Effector CD4-positive, alpha-beta T cell (primary cell): ENCODE measurements around the gene PTPN2.
"Not testable (repeated sequence)": the region's sequence is repeated elsewhere in the genome, so short reads cannot be mapped to it uniquely, and the experiment has no call there.

Experiments
- DNase-seq: peaks from one replicate; pipeline ENCODE4 v3.0.0-alpha.2; 2020
- total RNA-seq: gene quantifications from one replicate; lab custom pipeline; 2026; lab: John Stamatoyannopoulos, UW

The PTPN2 gene
- 79.7 reads per million, percentile 78 among the genes with 10 or more reads in this experiment for total RNA-seq

DNA sequence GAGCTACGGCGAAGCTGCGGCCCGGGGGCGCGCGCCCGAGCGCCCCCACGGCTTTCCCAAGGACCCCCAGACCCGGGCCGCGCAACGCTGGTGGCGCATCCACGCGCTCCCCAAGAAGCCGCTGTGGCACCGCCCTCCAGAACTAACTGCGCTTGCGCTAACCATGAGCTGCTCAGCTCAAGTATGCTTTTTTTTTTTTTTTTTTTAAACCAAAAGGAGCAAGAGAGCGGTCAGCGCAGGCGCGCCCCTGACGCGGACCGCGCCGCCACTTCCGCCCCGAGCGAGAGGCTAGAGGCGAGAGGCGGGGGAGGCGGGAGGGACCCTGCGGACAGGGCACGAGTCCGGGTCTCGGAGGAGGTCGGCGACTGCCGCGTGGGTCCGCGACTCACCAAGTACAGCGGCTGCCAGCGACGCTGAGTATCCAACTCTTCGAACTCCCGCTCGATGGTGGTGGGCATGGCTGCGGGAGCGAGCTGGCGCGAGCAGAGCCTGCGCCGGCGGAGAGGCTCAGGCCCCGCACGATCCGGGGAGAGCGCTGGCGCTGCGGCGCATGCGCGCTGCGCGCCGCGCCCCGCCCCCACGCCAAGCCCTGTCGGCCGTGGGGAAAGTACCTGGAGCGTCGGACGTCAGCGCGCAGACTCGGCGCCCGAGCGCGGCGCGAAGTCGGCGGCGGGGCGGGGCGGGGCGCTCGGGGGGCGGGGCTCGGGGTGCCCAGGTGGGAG is at the start of gene PTPN2:
PTPN2 (minus strand) TSS at position 554 of the 722 bp plus-strand sequence; CDS start at position 458, 96 bp downstream.
- DNase-seq: peak; percentile 88

DNA sequence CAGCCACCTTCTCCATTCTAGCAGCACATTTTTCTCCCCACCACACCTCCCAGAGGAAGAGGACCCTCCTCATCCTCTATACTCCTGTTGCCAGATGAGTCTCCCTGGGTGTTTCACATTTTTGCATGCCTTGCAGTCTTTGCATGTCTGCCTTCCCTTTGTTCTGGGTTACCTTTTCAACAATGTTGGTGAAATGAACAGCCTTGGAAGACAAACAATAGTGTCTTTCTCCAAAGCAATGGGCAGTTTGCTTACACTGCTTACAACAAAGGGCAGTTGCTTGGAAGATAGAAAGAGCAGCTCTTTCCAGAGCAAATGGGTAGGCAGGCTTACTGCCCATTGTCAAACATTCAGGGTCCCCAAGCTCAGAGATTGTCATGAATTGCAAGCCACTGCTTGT is 49.3 kb upstream of the PTPN2 start:
- no peak for DNase-seq

DNA sequence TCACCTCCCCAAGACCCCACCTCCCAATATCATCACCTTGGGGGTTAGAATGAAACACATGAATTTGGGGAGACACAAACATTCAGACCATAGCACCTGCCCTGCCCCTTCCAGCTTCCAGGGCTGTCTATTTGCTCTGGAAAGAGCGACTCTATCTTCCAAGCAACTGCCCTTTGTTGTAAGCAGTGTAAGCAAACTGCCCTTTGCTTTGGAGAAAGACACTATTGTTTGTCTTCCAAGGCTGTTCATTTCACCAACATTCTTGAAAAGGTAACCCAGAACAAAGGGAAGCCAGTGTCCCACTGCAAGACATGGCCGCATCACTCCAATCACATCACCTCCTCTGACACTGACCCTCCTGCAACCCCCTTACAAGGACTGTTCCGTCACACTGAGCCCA is 46.9 kb upstream of the PTPN2 start:
- no peak for DNase-seq

DNA sequence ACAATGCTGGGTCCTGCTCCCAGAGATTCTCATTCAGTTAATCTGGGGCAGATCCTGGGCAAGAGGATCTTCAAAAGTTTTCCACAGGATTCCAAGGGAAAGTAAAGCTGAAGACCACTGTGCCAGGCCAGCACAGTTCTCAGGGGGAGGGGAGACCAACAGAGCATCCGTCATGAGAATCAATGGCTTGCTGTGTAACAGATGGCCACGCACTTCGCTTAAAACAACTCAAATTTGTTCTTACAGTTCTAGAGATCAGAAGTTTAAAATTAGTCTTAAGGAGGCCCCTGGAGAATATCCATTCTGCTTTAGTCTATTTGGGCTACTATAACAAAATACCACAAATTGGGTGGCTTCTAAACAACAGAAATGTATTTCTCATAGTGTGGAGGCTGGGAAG is 46.3 kb upstream of the PTPN2 start:
- no peak for DNase-seq

GRCh38 chr18:12929477-12930083 is 45.5 kb upstream of the PTPN2 start:
- no peak for DNase-seq

DNA sequence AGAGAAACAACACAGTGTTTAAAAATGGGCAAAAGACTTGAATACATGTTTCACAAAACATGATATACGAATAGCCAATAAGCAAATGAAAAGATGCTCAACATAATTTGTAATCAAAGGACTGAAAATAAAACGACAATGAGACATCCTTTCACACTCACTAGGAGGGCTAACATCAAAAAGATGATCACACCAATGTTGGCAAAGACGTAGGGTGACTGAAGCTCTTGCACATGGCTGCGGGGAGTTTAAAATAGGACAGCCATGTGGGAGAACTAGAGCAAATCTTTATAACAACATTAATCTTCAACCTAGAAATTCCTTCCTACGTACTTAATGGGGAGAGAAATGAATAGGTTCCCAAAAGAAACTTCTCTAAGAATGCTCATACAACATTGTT is 44.6 kb upstream of the PTPN2 start:
- no peak for DNase-seq

DNA sequence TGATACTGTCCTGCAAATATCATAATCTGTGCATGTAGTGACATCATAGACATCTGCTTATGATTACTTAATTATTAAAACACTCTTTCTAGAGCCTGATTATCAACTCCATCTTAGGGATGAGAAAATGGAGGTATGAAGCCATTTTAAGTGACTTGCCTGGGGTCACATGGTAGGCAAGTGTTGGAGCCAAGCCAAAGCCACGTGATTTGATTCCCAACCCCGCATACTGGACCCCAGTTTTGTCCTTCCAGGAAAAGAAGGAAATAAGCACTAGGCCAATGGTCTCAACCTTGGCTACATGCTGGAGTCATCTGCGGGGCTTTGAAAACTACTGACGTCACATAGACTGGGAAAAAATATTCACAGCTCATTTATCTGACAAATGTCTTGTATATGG is 44.2 kb upstream of the PTPN2 start:
- DNase-seq: no peak

DNA sequence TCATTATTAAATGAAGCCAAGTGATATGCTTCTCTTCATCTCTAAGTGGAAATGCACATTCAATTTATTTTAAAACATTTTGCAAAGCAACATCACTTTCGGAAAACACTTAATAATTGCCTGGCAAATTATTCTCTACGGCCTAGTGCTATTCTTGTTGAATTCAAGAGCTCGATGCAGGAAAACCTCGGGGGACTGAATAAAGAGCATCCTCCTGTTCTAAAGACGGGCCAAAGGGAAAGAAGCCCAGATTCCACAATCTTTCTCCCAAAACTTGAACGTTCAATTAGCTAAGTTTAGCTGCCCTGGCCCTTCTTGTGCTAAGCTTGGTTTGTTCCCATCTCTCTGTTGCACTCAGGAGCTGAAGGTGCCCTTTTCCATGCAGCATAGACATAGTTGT is 40.6 kb upstream of the PTPN2 start:
- no peak for DNase-seq

DNA sequence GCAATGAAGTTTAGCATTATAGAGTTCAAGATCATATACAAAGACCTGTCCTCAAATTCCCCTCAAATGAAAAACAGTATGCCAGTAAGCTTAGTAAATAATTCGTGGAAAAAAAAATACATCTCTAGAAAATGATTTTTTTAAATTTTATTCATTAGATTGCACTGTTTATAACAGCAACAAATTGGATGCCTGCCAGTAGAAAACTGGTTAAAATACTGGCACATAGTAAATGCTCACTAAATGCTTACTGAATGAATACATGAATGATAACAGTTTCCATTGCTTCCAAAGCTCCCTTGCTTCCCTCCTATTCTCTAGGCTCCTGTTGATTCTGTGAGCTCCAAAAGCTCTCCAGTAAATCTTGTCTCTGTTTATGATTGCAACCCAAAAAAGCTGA is 38.2 kb upstream of the PTPN2 start:
- DNase-seq: no peak

DNA sequence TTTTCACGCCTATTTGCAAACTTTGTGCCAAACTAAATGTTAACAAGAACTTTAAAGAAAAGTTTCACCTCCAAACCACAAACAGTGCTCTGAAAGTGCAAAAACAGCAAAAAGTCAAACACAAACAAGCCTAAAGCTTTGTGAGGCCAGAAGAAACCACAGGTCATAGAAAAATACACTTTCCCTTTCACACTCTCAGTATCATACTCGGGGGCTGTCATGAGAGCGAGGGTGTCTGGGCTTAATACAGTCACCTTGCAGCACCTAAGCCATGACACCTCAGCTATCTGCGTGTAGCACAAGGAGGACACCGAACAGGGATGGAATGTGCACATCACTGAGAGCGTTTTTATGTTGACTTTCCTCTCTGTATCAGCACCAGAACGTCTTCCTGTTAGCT is 37.1 kb upstream of the PTPN2 start:
- DNase-seq: no peak

GRCh38 chr18:12911929-12912703 is 28.1 kb upstream of the PTPN2 start:
- no peak for DNase-seq

- peak; percentile 30 for DNase-seq
Observed at GRCh38 chr18:12911025-12911928, 27.2 kb upstream of the PTPN2 start.

DNA sequence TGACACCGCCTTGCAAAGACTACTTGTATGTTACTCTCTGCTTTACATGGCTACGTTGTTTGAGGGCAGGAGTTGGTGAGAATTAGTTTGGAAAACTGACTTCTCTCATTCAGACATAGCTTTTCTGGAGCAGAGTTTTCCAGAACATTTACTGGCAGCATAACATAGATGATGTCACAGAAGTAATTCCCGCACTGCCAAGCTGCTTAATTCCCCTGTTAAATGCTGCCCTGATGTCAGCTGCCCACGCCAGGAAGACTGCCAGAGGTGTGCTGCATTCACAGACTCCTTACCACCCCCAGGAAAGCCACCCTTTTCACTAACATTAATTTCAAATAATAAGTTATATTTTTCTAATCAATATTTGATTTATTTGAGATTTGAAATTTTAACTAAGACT is 24.7 kb upstream of the PTPN2 start:
- DNase-seq: no peak

- DNase-seq: no peak
Observed at GRCh38 chr18:12907258-12907925, 23.4 kb upstream of the PTPN2 start.

- no peak for DNase-seq
Observed at GRCh38 chr18:12906773-12907172, 22.7 kb upstream of the PTPN2 start.

DNA sequence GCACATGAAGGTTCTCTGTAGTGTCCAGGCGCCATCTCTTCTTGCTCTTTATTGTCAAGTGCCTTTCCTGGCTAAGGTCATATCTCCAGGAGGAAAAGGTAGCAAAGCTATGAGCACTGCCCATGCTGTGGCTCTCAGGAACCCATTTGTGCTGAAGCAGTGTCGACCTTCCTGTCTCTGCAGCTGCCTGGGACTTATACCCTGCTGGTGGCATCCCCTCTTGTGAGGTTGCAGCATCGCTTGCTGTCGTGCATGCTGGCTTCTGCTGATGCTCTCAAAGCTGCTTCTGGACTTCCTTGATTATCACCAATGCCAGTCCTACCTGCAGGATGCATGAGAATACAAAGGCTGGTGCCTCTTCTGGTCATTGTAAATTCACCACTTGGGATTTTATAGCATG is 22.1 kb upstream of the PTPN2 start:
- DNase-seq: no peak

DNA sequence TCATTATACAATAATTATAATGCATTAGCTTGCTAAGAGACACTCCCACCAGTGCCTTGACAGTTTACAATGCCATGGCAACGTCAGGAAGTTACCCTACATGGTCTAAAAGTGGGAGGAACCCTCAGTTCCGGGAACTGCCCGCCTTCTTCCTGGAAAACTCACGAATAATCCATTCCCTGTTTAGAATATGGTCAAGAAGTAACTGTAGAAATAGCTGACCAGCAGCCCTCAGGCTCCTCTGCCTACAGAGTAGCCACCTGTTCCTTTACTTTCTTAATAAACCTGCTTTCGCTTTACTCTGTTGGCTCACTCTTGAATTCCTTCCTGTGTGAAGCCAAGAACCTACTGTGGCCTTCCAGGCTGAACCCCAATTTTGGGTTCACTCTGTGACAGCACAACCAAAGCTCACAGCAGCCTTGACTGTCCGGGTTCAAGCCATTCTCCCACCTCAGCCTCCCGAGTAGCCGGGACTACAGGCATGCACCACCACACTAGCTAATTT is 20.0 kb upstream of the PTPN2 start:
- no peak for DNase-seq

DNA sequence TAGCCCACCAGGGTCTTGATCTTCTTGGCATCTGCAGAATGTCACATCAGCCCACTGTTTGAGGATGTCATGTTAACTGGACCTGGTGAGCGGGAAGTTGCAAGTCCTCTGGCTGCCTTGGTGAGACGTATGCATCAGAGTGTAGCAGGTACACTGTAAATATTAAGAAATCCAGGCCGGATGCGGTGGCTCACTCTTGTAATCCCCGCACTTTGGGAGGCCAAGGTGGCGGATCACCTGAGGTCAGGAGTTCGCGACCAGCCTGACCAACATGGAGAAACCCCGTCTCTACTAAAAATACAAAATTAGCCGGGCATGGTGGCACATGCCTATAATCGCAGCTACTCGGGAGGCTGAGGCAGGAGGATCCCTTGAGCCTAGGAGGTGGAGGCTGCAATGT is 17.2 kb upstream of the PTPN2 start:
- not testable (repeated sequence) for DNase-seq

GRCh38 chr18:12896784-12897333 is 12.8 kb upstream of the PTPN2 start:
- DNase-seq: not testable (repeated sequence)

DNA sequence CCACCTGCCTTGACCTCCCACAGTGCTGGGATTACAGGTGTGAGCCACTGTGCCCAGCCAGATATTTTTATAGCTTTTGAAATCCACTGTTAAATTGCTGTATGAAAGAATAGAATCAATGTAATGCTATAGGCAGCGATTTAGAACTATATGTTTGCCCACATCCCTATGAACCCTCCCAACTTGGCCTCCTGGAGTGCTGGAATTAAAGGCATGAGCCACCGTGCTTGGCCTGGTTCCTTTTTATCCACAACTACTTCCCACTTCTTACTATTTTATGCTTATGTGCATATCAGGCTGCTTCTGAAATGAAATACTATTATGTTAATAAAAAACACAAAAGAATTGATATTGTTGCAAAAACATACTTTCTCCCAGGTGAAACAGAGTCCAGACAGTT is 11.6 kb upstream of the PTPN2 start:
- DNase-seq: no peak

- DNase-seq: no peak
Observed at GRCh38 chr18:12895014-12895413, 11.0 kb upstream of the PTPN2 start.

- DNase-seq: no peak
Observed at GRCh38 chr18:12891561-12891960, 7.5 kb upstream of the PTPN2 start.
